ENCODE measurements around the gene SNRNP27.

The SNRNP27 gene

DNA sequence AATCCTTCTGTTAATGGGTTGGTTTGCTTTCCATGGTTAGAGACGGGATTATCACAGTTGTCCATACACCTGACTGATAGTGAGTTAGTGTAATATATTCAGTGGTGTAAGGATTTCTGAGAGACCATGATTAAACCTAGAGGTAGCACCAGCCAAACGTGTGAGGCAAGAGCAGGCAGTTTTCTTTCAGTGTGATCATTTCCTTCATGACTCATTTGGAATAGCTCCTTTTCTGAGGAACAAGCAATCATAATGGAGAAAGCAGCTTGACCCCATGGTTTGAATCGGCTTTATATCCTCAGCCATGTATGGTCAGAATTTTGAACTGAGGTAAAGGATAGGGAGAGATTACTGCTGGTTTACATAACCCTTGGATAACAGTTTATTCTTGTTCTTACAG, 24.1 kb downstream of the SNRNP27 start:
- DNase-seq, result no peak

DNA sequence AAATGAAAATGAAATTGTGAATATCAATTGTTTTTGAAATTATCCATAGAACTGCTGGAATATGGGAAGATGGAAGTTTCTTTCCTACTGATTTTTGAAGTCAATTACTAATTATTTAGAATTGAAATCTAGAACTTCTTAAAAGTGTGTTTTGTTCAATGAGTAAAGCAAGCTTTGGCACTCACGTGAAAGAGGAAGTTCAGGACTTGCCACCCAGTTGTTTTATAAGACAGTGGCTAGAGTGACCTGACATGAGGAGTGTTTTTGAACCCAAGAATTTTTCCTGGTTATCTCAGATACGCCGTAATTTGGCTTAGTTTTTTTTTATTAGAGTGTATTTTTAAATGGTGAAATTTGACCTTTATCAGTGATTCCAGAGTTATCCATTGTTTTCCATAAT, 24.6 kb downstream of the SNRNP27 start:
- DNase-seq, result no peak

DNA sequence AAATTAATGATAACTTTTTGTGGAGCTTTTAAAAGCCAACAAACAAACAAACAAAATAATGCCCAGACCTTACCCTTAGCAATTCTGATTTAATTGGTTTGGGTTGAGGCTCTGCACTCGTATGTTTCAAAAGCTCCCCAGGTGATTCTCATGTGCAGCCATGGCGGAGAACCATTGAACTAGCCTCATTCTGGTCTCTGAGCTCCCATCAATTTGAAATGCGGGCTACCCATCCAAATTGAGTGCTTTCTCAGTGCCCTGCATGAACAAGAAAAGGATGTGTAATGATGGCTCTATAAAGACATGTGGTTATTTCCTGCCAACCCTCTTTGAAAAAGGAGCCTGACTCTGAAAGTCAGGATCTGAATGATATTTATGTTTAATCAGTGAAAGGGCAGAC, 29.4 kb downstream of the SNRNP27 start:
- DNase-seq, result no peak

DNA sequence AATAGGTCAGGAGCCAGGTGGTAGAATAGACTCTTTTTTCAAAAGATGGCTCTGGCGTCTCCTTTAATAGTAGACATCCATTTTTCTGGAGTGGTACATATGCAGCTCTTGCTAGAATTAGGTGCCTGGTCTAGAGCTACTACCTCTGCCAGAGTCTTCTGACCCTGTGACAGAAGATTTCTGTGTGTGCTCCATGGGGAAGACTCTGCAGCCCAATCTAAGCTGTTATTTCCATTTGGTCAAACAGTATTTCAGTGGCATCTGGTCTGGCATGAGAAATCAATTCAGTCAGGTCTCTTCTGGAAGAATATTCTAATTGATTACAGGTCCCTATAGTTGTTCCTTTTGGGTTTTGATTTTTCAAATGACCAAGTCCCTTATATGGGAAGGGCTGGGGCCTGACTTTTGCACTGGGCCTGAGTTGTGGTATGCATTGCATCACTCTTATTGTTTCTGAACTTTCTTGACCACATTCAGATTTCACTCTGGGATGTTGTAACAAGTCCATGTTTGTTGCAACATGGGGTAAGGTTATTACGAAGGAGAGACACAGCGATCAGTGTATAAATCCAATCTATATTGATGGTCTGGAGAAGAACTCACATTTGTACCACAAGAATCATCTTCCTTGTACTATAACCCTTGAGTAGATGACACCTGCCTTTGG, 33.2 kb downstream of the SNRNP27 start:
- DNase-seq, result no peak

DNA sequence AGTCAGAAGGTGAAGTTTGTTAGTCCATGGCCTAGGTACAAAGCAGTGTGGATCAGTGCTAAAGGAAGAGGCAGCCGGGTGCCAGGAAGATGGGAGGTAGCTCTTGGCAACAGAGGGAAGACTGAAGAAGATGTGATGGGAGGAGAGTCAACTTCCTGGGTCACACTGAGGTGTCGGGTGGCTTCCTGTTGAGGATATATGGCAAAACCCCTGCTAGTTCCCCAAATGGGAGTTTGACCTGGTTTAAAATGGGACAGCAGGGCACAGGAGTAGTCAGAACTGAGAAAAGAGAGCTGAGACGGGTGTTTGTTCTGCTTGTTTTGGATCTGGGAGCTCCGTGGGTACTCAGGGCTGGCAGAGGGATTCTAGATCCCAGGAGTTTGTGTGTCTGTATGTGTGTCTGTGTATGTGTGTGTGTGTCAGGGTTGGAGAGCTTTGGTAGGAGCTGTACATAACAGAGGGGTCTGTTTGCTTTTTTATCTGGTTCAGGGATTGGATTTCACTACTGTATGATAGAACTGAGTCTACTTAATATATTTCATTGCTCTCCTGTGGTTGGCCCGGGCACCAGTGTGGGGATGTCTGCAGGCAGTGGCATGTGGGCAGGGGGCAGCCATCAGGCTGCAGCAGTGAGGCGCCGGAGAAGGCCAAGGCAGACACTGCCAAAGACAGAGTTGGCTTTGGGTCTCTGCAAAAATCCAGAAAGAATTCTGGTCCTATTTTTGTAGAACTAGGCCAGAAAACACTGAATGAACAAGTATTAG, 38.3 kb downstream of the SNRNP27 start:
- no peak for DNase-seq

DNA sequence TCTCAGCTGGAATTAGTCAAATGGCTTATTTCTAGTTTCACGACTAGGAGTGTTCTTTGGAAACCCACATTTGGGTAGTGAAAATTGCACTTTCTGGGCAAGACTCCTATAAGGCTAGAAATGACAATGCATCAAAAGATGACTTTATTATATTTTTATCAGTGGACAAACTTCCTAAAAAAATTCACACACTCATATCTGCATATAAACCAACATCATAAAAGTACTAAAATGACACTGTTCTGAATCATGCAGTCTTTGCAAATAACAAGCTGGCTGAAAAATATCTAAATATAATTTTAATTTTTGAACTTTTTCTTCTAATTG, 38.8 kb downstream of the SNRNP27 start:
- DNase-seq, result no peak

GRCh38 chr2:69933254-69933828, 39.6 kb downstream of the SNRNP27 start:
- DNase-seq, result no peak

- DNase-seq, result no peak
Observed at GRCh38 chr2:69933839-69934613, 40.3 kb downstream of the SNRNP27 start.

DNA sequence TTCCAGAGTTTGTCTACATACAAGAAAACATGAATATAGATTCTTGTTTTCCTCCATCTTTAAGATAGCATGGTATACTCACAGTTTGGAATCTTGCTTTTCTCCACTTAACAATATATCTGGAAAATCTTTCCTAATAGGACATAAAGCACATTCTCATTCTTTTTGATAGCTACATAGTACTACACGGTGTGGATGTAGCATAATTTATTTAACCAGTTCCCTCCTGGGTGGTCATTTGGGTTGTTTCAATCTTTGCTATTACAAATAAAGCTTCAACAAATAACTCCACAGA, 40.8 kb downstream of the SNRNP27 start:
- no peak for DNase-seq

GRCh38 chr2:69935011-69935410, 41.3 kb downstream of the SNRNP27 start:
- no peak for DNase-seq

- DNase-seq, result no peak
Observed at GRCh38 chr2:69936906-69937305, 43.1 kb downstream of the SNRNP27 start.

- DNase-seq, result no peak
Observed at GRCh38 chr2:69937968-69938367, 44.2 kb downstream of the SNRNP27 start.

DNA sequence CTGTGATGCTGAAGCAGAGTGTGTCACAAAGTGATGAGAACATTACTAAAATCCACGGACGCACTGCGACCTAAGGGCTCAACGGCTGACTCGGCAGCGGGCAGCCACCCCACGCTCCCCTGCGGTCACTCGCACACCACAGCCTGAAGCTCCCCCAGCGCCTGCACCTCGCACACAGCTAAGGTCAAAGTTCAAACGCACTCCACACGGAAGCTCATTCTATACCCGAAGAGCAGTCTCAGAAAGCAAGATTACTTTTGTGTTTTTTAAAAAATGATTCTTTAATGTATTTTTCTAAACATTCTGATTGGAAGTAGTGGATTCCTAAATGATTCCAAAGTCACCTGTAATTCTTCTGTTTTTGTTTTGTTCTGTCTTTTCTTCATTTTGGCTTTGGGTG, 46.0 kb downstream of the SNRNP27 start:
- no peak for DNase-seq

GRCh38 chr2:69940691-69941090, 46.9 kb downstream of the SNRNP27 start:
- no peak for DNase-seq

DNA sequence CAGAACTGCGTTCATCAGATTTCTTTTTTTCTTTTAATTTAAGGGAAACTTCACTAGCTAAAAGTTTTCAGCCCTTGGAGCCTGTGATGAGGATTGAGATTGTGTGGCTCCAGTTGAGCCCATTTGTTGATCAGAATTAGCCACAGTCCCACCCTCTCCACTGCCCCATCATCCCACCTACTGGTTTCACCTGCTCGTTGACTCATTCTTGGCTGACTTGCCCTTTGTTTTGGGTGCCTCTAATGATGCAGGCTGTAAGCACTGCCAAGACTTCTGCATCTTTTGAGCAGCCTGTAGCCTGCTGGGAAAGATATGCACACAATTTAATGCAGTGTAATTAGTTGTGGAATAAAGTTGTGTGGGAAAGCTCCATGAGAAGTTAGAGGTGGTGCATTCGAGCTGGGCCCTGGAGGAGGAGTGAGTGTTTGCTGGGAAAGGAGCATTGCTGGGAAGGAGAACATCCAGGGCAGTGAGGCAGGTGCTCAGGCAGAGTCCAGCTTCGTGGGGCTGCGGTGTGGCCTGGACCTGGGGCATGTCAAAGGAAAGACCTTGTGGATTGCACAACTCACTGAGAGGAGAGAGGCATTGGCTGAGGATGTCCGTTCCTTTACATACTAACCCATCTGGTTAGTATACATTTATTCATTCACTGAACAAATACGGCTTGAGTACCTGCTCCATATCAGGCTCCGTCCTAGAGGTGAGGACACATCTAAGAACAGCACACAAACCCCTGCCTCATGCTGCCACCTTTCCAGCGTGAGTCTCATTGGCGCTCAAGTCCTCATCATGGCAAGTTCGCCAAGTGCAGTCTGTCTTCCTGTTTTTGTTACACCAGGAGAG, 49.5 kb downstream of the SNRNP27 start:
- DNase-seq, result no peak

DNA sequence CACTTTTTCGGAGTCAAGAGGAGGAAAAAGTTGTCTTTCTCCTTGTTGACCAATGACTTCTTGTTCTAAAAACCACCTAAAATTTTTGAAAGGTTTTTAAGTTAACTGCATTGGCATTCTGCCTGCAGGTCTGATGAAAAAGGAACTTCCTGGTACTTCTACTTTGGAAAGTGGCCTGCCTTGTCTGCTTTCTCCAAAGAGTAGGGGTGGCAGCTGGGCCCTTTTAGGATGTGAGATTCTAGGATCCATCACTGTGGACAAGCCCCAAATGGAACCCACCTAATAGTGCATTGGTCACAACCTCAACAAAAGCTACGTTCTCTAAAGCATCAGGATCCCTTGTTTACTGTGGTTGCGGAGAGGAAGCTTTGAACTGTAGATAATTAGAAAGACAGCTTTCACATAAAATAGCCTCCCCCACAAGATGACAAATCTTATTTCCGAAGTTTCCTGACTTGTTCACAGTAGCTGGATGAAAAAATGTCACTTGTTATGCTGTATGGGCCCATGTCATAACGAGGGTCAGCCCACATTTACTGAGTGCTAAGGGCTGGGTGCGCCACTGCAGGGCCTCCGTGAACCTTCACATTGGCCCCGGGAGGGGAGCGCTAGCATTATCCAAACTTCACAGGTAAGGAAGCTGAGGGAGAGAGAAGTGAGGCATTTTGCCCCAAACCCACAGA, 50.2 kb downstream of the SNRNP27 start:
- no peak for DNase-seq

- DNase-seq, result no peak
Observed at GRCh38 chr2:69944756-69945155, 51.0 kb downstream of the SNRNP27 start.

DNA sequence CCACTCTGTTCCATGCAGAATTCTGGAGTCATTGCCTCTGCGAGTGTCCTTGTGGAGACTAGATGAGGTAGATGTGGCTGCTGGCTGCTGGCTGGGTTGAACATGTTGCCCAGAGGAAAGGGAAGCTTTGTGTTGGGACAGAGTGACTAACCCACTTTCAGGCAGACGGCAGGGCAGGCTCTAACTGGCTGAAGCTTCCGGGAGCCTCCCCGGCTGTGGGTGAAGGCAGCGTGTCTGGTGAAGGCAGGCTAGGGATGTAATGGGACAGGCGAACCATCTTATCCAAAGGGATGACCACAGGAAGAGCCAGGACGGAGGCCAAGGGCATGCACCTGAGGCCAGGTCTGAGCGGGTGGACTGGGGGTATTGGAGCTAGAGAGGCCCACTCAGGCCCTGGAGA, 51.7 kb downstream of the SNRNP27 start:
- no peak for DNase-seq

DNA sequence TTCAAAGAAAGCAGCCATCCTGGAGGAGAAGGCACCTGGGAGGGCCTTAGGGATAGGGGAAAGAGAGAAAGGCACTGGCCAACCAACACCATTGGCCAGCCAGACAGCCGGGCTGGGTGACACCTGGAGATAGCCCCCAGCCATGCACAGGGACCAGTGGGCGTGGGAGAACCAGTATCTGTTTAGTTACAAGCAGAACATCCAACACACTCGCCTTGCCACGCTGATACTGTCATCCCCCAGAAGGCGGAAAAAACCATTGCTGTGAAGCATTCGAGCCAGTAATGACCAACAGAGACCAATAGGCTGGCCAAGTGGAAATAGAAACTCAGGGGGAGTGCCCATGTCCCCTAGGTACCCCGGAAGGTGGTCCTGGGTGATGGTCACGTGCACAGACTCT, 52.2 kb downstream of the SNRNP27 start:
- DNase-seq, result no peak

DNA sequence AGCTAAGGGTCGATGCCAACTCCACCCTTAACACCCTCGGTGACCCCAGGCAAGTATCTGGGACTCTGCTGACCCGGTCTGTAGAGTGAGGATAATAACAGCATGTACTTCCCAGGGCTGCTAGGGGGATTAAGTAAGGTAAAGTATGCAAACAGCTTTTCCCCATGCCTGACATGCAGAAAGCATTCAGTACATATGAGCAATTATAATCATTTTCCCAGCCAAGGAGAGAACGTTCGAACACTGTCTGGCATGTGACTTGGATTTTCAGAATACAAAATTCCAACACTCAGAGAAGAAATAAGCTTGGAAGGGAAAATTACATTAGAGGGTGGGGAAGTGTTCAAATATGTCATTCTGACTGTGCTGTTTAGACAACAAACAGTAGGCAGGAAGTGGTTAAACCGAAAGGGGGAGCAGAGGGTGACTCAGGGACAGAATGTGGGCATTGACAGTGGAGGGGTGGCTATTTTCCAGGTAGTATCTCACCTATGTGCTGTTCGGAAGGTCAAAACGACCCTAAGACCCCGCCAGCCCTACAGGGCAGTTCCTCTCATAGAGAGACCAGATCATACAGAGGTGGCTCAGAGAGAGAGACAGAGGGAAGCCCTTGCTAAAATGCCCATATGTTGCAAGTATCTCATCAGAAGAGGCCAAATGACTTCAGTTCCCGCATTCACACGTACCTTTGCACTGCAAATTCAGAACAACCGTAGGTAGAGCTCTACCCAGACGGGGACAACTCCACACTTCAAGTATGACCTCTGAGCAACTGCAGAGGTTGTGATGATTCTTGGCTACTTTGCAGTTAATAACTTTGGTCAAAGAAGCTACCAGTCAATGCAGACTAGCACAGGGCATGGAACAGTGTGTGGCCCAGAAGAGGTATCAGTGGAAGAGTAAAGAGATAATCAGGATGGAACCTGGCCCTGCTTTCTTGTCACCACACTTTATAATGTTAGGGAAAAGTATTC, 52.9 kb downstream of the SNRNP27 start:
- DNase-seq, result no peak

GRCh38 chr2:69947325-69947931, 53.7 kb downstream of the SNRNP27 start:
- DNase-seq, result no peak

All from NCI-H2029 treated with DMSO at 0.1 percent for 48 hours (cell line).